ENCODE measurements around the gene GRIK3.

The GRIK3 gene

GRCh38 chr1:36804669-36805314 lies 229.5 kb downstream of the GRIK3 start:
- 87 to 88% methylated on average over 17 of the region's 17 CpGs for WGBS, 2 experiments
- no peaks in the 10 kb centered on the region for H3K27me3 ChIP-seq (ENCODE audit: control insufficient read depth, insufficient read depth, low read length, poor library complexity, severe bottlenecking)

GRCh38 chr1:36803868-36804570 lies 230.3 kb downstream of the GRIK3 start:
- no peak overlapping the region for H3K27ac ChIP-seq (ENCODE audit: insufficient read depth, low read depth, low read length, poor library complexity, severe bottlenecking)
- no peaks in the 10 kb centered on the region for H3K36me3 ChIP-seq (ENCODE audit: control insufficient read depth, insufficient read depth, low read length)
- H3K4me1 ChIP-seq (ENCODE audit: control insufficient read depth, insufficient read depth, low read length) = no peaks in the 10 kb centered on the region
- no peaks in the 10 kb centered on the region for H3K27me3 ChIP-seq (ENCODE audit: control insufficient read depth, insufficient read depth, low read length, poor library complexity, severe bottlenecking)
- no peaks in the 10 kb centered on the region for H3K9me3 ChIP-seq (ENCODE audit: control insufficient read depth, low read length)
- H3K4me3 ChIP-seq (ENCODE audit: insufficient read depth, low read depth, low read length) = no peak overlapping the region
- 62 to 66% methylated on average over 6 to 7 of the region's 9 CpGs for WGBS, 2 experiments

More at GRCh38 chr1:36804669-36805314, 229.5 kb downstream of the GRIK3 start:
- H3K4me1 ChIP-seq (ENCODE audit: control insufficient read depth, insufficient read depth, low read length) = no peaks in the 10 kb centered on the region
- H3K27ac ChIP-seq (ENCODE audit: insufficient read depth, low read depth, low read length, poor library complexity, severe bottlenecking) = no peak overlapping the region
- no peak overlapping the region for H3K4me3 ChIP-seq (ENCODE audit: insufficient read depth, low read depth, low read length)
- H3K36me3 ChIP-seq (ENCODE audit: control insufficient read depth, insufficient read depth, low read length) = no peaks in the 10 kb centered on the region
- no peaks in the 10 kb centered on the region for H3K9me3 ChIP-seq (ENCODE audit: control insufficient read depth, low read length)

GRCh38 chr1:36802018-36802417 lies 232.3 kb downstream of the GRIK3 start:
- H3K27me3 ChIP-seq (ENCODE audit: control insufficient read depth, insufficient read depth, low read length, poor library complexity, severe bottlenecking) = no peaks in the 10 kb centered on the region

GRCh38 chr1:36797761-36798160 lies 236.6 kb downstream of the GRIK3 start:
- Histone ChIP-seq H3K9me3 (ENCODE audit: control insufficient read depth, low read length) (no peaks in the 10 kb centered on the region), H3K4me1 (ENCODE audit: control insufficient read depth, insufficient read depth, low read length) (no peaks in the 10 kb centered on the region), H3K36me3 (ENCODE audit: control insufficient read depth, insufficient read depth, low read length) (no peaks in the 10 kb centered on the region), H3K27me3 (ENCODE audit: control insufficient read depth, insufficient read depth, low read length, poor library complexity, severe bottlenecking) (no peaks in the 10 kb centered on the region), H3K4me3 (ENCODE audit: insufficient read depth, low read depth, low read length) (no peak overlapping the region), H3K27ac (ENCODE audit: insufficient read depth, low read depth, low read length, poor library complexity, severe bottlenecking) (no peak overlapping the region)
- WGBS, 2 experiments = 83 to 86% methylated on average over 7 of the region's 7 CpGs

More at GRCh38 chr1:36802018-36802417, 232.3 kb downstream of the GRIK3 start:
- Histone ChIP-seq H3K4me1 (ENCODE audit: control insufficient read depth, insufficient read depth, low read length) (no peaks in the 10 kb centered on the region), H3K27ac (ENCODE audit: insufficient read depth, low read depth, low read length, poor library complexity, severe bottlenecking) (no peak overlapping the region), H3K36me3 (ENCODE audit: control insufficient read depth, insufficient read depth, low read length) (no peaks in the 10 kb centered on the region), H3K9me3 (ENCODE audit: control insufficient read depth, low read length) (no peaks in the 10 kb centered on the region), H3K4me3 (ENCODE audit: insufficient read depth, low read depth, low read length) (no peak overlapping the region)
- WGBS, 2 experiments = 94% methylated on average over 8 of the region's 8 CpGs

- Histone ChIP-seq H3K9me3 (ENCODE audit: control insufficient read depth, low read length) (no peaks in the 10 kb centered on the region), H3K4me1 (ENCODE audit: control insufficient read depth, insufficient read depth, low read length) (no peaks in the 10 kb centered on the region), H3K4me3 (ENCODE audit: insufficient read depth, low read depth, low read length) (no peak overlapping the region), H3K36me3 (ENCODE audit: control insufficient read depth, insufficient read depth, low read length) (no peaks in the 10 kb centered on the region), H3K27ac (ENCODE audit: insufficient read depth, low read depth, low read length, poor library complexity, severe bottlenecking) (no peak overlapping the region), H3K27me3 (ENCODE audit: control insufficient read depth, insufficient read depth, low read length, poor library complexity, severe bottlenecking) (no peaks in the 10 kb centered on the region)
- WGBS, 2 experiments = 89 to 90% methylated on average over 5 of the region's 5 CpGs
These were observed 237.6 kb downstream of the GRIK3 start for GRCh38 chr1:36796733-36797132.

- no peaks in the 10 kb centered on the region for H3K4me1 ChIP-seq (ENCODE audit: control insufficient read depth, insufficient read depth, low read length)
- WGBS, 2 experiments = 91 to 95% methylated on average over 5 of the region's 5 CpGs
These were observed 238.2 kb downstream of the GRIK3 start for GRCh38 chr1:36796106-36796590.

GRCh38 chr1:36794460-36794859 lies 239.9 kb downstream of the GRIK3 start:
- Histone ChIP-seq H3K4me1 (ENCODE audit: control insufficient read depth, insufficient read depth, low read length) (no peaks in the 10 kb centered on the region), H3K27me3 (ENCODE audit: control insufficient read depth, insufficient read depth, low read length, poor library complexity, severe bottlenecking) (no peaks in the 10 kb centered on the region), H3K4me3 (ENCODE audit: insufficient read depth, low read depth, low read length) (no peak overlapping the region), H3K36me3 (ENCODE audit: control insufficient read depth, insufficient read depth, low read length) (no peaks in the 10 kb centered on the region), H3K9me3 (ENCODE audit: control insufficient read depth, low read length) (no peaks in the 10 kb centered on the region), H3K27ac (ENCODE audit: insufficient read depth, low read depth, low read length, poor library complexity, severe bottlenecking) (no peak overlapping the region)
- 91 to 93% methylated on average over 3 of the region's 3 CpGs for WGBS, 2 experiments

More at GRCh38 chr1:36796106-36796590, 238.2 kb downstream of the GRIK3 start:
- Histone ChIP-seq H3K9me3 (ENCODE audit: control insufficient read depth, low read length) (no peaks in the 10 kb centered on the region), H3K27me3 (ENCODE audit: control insufficient read depth, insufficient read depth, low read length, poor library complexity, severe bottlenecking) (no peaks in the 10 kb centered on the region), H3K4me3 (ENCODE audit: insufficient read depth, low read depth, low read length) (no peak overlapping the region), H3K27ac (ENCODE audit: insufficient read depth, low read depth, low read length, poor library complexity, severe bottlenecking) (no peak overlapping the region), H3K36me3 (ENCODE audit: control insufficient read depth, insufficient read depth, low read length) (no peaks in the 10 kb centered on the region)

- no peak overlapping the region for H3K27ac ChIP-seq (ENCODE audit: insufficient read depth, low read depth, low read length, poor library complexity, severe bottlenecking)
- H3K9me3 ChIP-seq (ENCODE audit: control insufficient read depth, low read length) = no peaks in the 10 kb centered on the region
- H3K27me3 ChIP-seq (ENCODE audit: control insufficient read depth, insufficient read depth, low read length, poor library complexity, severe bottlenecking) = no peaks in the 10 kb centered on the region
- H3K4me3 ChIP-seq (ENCODE audit: insufficient read depth, low read depth, low read length) = no peak overlapping the region
- no peaks in the 10 kb centered on the region for H3K4me1 ChIP-seq (ENCODE audit: control insufficient read depth, insufficient read depth, low read length)
- no peaks in the 10 kb centered on the region for H3K36me3 ChIP-seq (ENCODE audit: control insufficient read depth, insufficient read depth, low read length)
These were observed 240.9 kb downstream of the GRIK3 start for GRCh38 chr1:36793452-36793851.

- Histone ChIP-seq H3K36me3 (ENCODE audit: control insufficient read depth, insufficient read depth, low read length) (no peaks in the 10 kb centered on the region), H3K4me1 (ENCODE audit: control insufficient read depth, insufficient read depth, low read length) (no peaks in the 10 kb centered on the region), H3K4me3 (ENCODE audit: insufficient read depth, low read depth, low read length) (no peak overlapping the region), H3K27ac (ENCODE audit: insufficient read depth, low read depth, low read length, poor library complexity, severe bottlenecking) (no peak overlapping the region), H3K27me3 (ENCODE audit: control insufficient read depth, insufficient read depth, low read length, poor library complexity, severe bottlenecking) (no peaks in the 10 kb centered on the region), H3K9me3 (ENCODE audit: control insufficient read depth, low read length) (no peaks in the 10 kb centered on the region)
- WGBS, 2 experiments = 82 to 85% methylated on average over 8 of the region's 8 CpGs
These were observed 242.0 kb downstream of the GRIK3 start for GRCh38 chr1:36792292-36792691.

GRCh38 chr1:36790191-36790590 lies 244.1 kb downstream of the GRIK3 start:
- Histone ChIP-seq H3K4me3 (ENCODE audit: insufficient read depth, low read depth, low read length) (no peak overlapping the region), H3K4me1 (ENCODE audit: control insufficient read depth, insufficient read depth, low read length) (no peaks in the 10 kb centered on the region), H3K9me3 (ENCODE audit: control insufficient read depth, low read length) (no peaks in the 10 kb centered on the region), H3K27ac (ENCODE audit: insufficient read depth, low read depth, low read length, poor library complexity, severe bottlenecking) (no peak overlapping the region), H3K36me3 (ENCODE audit: control insufficient read depth, insufficient read depth, low read length) (no peaks in the 10 kb centered on the region), H3K27me3 (ENCODE audit: control insufficient read depth, insufficient read depth, low read length, poor library complexity, severe bottlenecking) (no peaks in the 10 kb centered on the region)
- WGBS, 2 experiments = 60 to 64% methylated on average over 10 of the region's 10 CpGs

Data from ectodermal cell (in vitro differentiated cells).